Measurements from ENCODE around the gene XXYLT1.

Gene XXYLT1

DNA sequence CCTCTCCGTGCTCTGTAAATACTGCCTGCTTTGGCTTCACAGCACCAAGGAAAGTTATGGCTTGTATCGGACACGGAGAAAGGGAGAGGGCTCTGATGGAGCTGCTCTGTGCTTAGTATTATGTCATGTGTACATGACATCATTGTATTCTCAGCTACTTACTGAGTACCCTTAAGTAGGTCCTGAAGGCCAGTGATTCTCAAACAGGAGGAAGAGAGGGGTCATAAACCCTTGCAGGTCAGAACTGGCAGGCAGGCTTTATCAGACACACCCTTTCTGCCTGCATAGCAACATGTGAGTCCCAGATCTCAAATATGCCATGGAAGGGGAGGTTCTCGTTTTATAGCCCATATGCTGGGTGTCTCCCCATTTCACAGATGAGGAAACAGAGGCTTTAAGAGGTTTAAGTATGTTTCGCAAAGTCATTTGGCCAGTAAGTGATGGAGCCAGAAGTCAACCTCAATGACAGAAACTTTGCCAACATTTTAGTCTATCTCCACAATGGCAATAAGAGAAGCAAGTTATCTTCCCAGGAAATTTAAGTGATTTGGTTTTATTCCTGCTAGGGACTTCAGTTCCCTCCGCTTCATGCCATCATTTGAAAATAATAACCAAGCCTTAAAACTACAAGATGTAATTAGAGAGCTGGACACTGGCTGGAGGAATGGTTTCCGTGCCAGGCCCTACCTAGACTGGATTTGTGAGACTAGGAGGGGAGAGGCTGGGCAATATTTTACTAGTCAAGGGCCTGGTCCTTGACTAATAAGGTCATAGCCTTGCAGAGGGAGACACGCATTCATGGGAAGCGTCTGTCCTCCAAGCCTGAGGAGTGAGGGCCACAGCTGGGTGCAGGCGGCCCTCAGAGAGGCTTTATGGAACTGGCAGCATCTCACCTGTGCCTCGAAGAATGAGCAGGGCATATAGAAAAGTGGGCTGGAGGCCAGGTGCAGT is 133.0 kb downstream of the XXYLT1 start:
- Histone ChIP-seq H3K27me3 (ENCODE audit: control insufficient read depth, low read length) (no peaks in the 10 kb centered on the region), H3K4me1 (ENCODE audit: control insufficient read depth, low read length) (no peaks in the 10 kb centered on the region), H3K27ac (ENCODE audit: low read depth, low read length) (no peak overlapping the region), H3K79me2 (ENCODE audit: control insufficient read depth, low read length) (no peaks in the 10 kb centered on the region), H4K20me1 (ENCODE audit: control insufficient read depth, insufficient read depth, low read depth, low read length) (no peaks in the 10 kb centered on the region), H3K36me3 (ENCODE audit: control insufficient read depth, low read length) (no peaks in the 10 kb centered on the region), H3K9me3 (ENCODE audit: control insufficient read depth, insufficient read depth, low read length) (peaks cover 5% of the 10 kb centered on the region; the same call in 1 of the 2 replicates), H3K9me2 (replicated peaks; ENCODE audit: control insufficient read depth, low read length) (no peaks in the 10 kb centered on the region), H3F3A (ENCODE audit: control insufficient read depth, insufficient read depth) (no peaks in the 10 kb centered on the region), H3K4me3 (ENCODE audit: low read length) (no peak overlapping the region), H3K4me2 (ENCODE audit: low read length) (no peak overlapping the region)
- TF ChIP-seq EZH2phosphoT487 (IDR thresholded peaks at IDR 0.05; ENCODE audit: borderline replicate concordance, low read length) = no peak
- TF ChIP-seq, protein P1, sequence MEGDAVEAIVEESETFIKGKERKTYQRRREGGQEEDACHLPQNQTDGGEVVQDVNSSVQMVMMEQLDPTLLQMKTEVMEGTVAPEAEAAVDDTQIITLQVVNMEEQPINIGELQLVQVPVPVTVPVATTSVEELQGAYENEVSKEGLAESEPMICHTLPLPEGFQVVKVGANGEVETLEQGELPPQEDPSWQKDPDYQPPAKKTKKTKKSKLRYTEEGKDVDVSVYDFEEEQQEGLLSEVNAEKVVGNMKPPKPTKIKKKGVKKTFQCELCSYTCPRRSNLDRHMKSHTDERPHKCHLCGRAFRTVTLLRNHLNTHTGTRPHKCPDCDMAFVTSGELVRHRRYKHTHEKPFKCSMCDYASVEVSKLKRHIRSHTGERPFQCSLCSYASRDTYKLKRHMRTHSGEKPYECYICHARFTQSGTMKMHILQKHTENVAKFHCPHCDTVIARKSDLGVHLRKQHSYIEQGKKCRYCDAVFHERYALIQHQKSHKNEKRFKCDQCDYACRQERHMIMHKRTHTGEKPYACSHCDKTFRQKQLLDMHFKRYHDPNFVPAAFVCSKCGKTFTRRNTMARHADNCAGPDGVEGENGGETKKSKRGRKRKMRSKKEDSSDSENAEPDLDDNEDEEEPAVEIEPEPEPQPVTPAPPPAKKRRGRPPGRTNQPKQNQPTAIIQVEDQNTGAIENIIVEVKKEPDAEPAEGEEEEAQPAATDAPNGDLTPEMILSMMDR (IDR thresholded peaks at IDR 0.05; ENCODE audit: low read depth, low read length, poor library complexity, severe bottlenecking) = no peak

DNA sequence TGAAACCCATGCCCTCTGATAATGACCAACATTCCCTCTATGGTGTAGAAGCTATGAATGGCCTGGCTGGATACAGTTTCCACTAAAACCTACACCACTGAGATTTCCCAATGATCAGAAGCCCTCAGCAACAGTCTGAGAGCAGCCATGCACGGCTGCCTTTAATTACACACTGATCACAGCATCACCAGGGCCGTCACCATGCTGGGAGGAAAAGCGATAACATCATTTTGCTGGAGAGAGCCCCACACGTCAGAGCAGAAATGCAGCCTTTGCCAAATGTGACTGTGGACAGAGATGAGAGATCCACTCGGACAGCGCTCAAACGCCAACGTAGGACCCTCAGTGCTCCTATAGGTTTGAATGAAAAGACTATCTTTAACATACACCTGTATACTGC is 135.0 kb downstream of the XXYLT1 start:
- no peaks in the 10 kb centered on the region for H3K27me3 ChIP-seq (ENCODE audit: control insufficient read depth, low read length)
- H3F3A ChIP-seq (ENCODE audit: control insufficient read depth, insufficient read depth) = no peaks in the 10 kb centered on the region
- no peaks in the 10 kb centered on the region for H3K79me2 ChIP-seq (ENCODE audit: control insufficient read depth, low read length)
- H3K4me3 ChIP-seq (ENCODE audit: low read length) = no peak overlapping the region
- no peak overlapping the region for H3K27ac ChIP-seq (ENCODE audit: low read depth, low read length)
- H3K9me2 ChIP-seq (replicated peaks; ENCODE audit: control insufficient read depth, low read length) = no peaks in the 10 kb centered on the region
- H3K4me1 ChIP-seq (ENCODE audit: control insufficient read depth, low read length) = no peaks in the 10 kb centered on the region
- H3K36me3 ChIP-seq (ENCODE audit: control insufficient read depth, low read length) = no peaks in the 10 kb centered on the region
- no peak for TF ChIP-seq EZH2phosphoT487 (IDR thresholded peaks at IDR 0.05; ENCODE audit: borderline replicate concordance, low read length)
- TF ChIP-seq, protein P1 (IDR thresholded peaks at IDR 0.05; ENCODE audit: low read depth, low read length, poor library complexity, severe bottlenecking) = no peak
- H4K20me1 ChIP-seq (ENCODE audit: control insufficient read depth, insufficient read depth, low read depth, low read length) = no peaks in the 10 kb centered on the region
- peaks cover 5% of the 10 kb centered on the region; the same call in 1 of the 2 replicates for H3K9me3 ChIP-seq (ENCODE audit: control insufficient read depth, insufficient read depth, low read length)
- no peak overlapping the region for H3K4me2 ChIP-seq (ENCODE audit: low read length)

DNA sequence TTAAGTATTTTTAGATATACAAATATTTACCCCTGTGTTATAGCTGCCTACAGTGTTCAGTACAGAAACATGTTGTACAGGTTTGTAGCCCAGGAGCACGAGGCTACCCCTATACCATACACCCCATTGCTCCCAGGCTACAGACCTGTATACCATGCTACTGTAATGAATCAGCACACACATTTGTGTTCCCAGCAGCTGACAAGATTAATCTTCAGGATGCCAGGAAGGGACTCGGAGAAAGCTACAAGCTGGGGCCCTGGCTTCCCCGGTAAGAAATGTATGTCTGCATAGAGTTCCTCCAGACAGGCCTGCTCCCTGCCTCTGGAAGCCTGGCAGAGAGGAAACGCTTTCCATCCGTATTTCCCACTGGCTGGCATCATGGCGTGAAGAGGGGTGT is 136.5 kb downstream of the XXYLT1 start:
- no peak overlapping the region for H3K4me3 ChIP-seq (ENCODE audit: low read length)
- H3K9me3 ChIP-seq (ENCODE audit: control insufficient read depth, insufficient read depth, low read length) = no peaks in the 10 kb centered on the region
- TF ChIP-seq, protein P1 (IDR thresholded peaks at IDR 0.05; ENCODE audit: low read depth, low read length, poor library complexity, severe bottlenecking) = no peak
- no peak for TF ChIP-seq EZH2phosphoT487 (IDR thresholded peaks at IDR 0.05; ENCODE audit: borderline replicate concordance, low read length)
- H3K79me2 ChIP-seq (ENCODE audit: control insufficient read depth, low read length) = no peaks in the 10 kb centered on the region
- peaks cover 3% of the 10 kb centered on the region; the same call in 1 of the 2 replicates for H3K4me1 ChIP-seq (ENCODE audit: control insufficient read depth, low read length)
- no peaks in the 10 kb centered on the region for H3K36me3 ChIP-seq (ENCODE audit: control insufficient read depth, low read length)
- H3K27ac ChIP-seq (ENCODE audit: low read depth, low read length) = no peak overlapping the region
- no peaks in the 10 kb centered on the region for H3F3A ChIP-seq (ENCODE audit: control insufficient read depth, insufficient read depth)
- no peaks in the 10 kb centered on the region for H3K9me2 ChIP-seq (replicated peaks; ENCODE audit: control insufficient read depth, low read length)
- H3K4me2 ChIP-seq (ENCODE audit: low read length) = no peak overlapping the region
- no peaks in the 10 kb centered on the region for H3K27me3 ChIP-seq (ENCODE audit: control insufficient read depth, low read length)
- H4K20me1 ChIP-seq (ENCODE audit: control insufficient read depth, insufficient read depth, low read depth, low read length) = no peaks in the 10 kb centered on the region

All from DOHH2 (cell line).